Stimulated activated CD8-positive, alpha-beta memory T cell treated with anti-CD3 and anti-CD28 coated beads, Interleukin-4, amount 100 ng/mL, for 24 hours (primary cell): ENCODE data around the gene HGF.

Source experiments
- DNase-seq: peaks from one replicate; pipeline ENCODE4 v3.0.0-alpha.2; 2020; ENCODE audit warnings: low read depth

Gene HGF

GRCh38 chr7:81682873-81683272, 87.0 kb downstream of the HGF start:
- no peak for DNase-seq

GRCh38 chr7:81680120-81680519, 89.7 kb downstream of the HGF start:
- no peak for DNase-seq

DNA sequence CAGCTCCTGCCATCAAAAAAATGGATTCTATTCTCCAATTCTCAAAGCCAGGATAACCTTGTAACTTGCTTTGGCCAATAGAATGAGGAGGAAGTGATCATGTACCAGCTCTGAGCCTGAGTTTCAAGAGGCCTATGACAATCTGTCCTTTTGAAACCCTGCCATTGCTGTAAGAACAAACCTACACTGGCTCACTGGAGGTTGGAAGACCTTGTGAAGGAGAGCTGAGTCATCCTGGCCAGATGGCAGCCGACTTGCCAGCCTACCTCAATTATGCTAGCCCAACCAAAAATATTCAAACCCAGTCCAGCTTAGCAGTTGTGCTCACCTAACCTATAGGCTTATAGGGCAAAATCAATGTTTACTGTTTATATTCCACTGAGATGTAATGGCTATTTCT, 93.0 kb downstream of the HGF start:
- no peak for DNase-seq

- DNase-seq = no peak
Measured at GRCh38 chr7:81676105-81676811, 93.6 kb downstream of the HGF start.

GRCh38 chr7:81674431-81674830, 95.4 kb downstream of the HGF start:
- DNase-seq = no peak

- no peak for DNase-seq
Measured at GRCh38 chr7:81672872-81673271, 97.0 kb downstream of the HGF start.

GRCh38 chr7:81669476-81670105, 100.3 kb downstream of the HGF start:
- no peak for DNase-seq

GRCh38 chr7:81666209-81666608, 103.6 kb downstream of the HGF start:
- no peak for DNase-seq

GRCh38 chr7:81665236-81665635, 104.6 kb downstream of the HGF start:
- DNase-seq = no peak

DNA sequence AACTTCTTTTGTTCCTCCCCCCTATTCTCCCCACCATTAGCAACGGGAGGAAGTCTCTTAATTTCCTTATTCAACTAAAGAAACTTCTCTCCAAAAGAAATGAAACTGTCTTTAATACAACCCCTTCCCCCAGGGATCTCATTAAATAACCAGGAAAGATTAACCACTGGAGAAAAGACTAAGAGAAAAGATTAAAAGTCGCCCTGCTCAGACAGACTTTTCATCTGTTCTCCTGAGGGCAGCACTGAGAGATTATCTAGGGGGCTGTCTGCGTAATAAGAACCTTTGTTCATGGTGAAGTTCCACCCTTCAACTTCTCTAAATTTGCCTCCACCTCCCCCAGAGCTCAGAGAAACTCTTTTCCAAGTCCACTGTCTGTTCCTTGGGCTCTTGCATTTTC, 105.5 kb downstream of the HGF start:
- DNase-seq = no peak

DNA sequence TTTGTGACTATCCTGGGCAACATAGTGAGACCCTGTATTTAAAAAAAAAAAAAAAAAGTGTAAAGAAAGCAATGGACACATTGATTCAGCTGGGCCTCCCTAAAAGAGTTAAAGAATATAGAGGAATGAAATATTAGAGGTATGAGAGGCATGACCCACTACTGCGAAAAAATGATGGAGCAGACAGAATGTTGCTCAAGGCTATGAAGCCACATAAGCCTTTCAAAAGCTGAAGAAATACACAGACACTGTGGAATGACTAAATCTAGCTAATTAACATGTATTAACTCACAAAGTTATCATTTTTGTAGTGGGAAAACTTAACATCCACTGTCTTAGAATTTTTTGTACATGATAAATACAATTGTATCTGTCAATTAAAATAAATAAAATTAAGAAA, 107.3 kb downstream of the HGF start:
- no peak for DNase-seq

DNA sequence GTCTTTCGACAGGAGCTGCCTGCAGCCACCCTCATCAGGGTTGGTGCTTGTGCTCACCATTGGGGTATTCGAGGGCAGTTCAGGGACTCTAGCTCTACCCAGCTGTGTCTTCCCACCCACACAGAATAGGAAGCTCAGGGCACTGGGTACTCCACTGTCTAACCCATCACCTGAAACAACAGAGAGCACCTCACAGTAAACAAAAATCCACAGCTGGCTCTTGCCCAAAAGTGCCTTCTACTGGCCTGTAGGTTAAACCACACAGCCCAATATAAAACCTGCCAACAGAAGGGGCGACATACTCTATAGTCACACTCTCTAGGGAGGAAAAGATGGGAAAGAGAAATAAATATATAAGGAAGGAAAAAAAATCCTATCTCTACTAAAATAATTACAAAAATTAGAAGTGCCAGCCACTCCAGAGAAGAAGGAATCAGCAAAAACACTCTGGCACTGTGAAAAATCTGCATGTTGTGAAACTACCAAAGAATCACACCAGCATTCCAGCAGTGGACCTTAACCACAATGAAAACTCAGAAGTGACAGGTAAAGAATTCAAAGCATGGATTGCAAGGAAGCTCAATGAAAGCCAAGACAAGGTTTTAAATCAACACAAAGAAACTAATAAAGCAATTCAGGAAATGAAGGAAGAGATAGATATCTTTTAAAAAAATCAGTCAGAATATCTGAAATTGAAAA, 110.0 kb downstream of the HGF start:
- DNase-seq = no peak

- DNase-seq = no peak
Measured at GRCh38 chr7:81657551-81657950, 112.3 kb downstream of the HGF start.

- DNase-seq = no peak
Measured at GRCh38 chr7:81655271-81655670, 114.6 kb downstream of the HGF start.

- no peak for DNase-seq
Measured at GRCh38 chr7:81652225-81652624, 117.6 kb downstream of the HGF start.
